ENCODE measurements around the gene RPS6KA4.

- TF ChIP-seq CTCF (conservative IDR thresholded peaks at IDR 0.05 in 1 of 2, IDR thresholded peaks at IDR 0.05 in 1 of 2; ENCODE audit: extremely low read depth in 1 of 2, insufficient read depth in 1 of 2, low read depth in 1 of 2, low read length in 2 of 2): no peak
- no peak for TF ChIP-seq EZH2 (IDR thresholded peaks at IDR 0.05; ENCODE audit: borderline replicate concordance, low read length)
These were observed 1.5 kb upstream of the RPS6KA4 start for GRCh38 chr11:64357446-64357845.
